Stimulated activated effector memory CD8-positive, alpha-beta T cell treated with anti-CD3 and anti-CD28 coated beads, Interleukin-12 subunit alpha, Interleukin-12 subunit beta, amount 100 ng/mL, for 72 hours (primary cell): Measurements from ENCODE around the gene B3GNT9.

Experiments used
- ATAC-seq: fragments of 150-1000 bp; cut with Tn5 transposase; 2 replicates; pipeline ENCODE4 v1.10.0; 2021
- DNase-seq, 2 donors: peaks; one replicate each; pipeline ENCODE4 v3.0.0; 2021 to 2022; ENCODE audit warnings: low spot score in 2 of 2
- H3K27ac Mint-ChIP-seq: one replicate; pipeline ENCODE4 v1.8.0; 2022; ENCODE audit warnings: mild to moderate bottlenecking, mixed read lengths
- H3K36me3 Mint-ChIP-seq: one replicate; pipeline ENCODE4 v1.8.0; 2022; ENCODE audit warnings: mild to moderate bottlenecking, mixed read lengths
- H3K4me1 Mint-ChIP-seq: one replicate; pipeline ENCODE4 v1.8.0; 2022; ENCODE audit warnings: mixed read lengths
- H3K4me3 Mint-ChIP-seq: one replicate; pipeline ENCODE4 v1.8.0; 2022; ENCODE audit warnings: mild to moderate bottlenecking, mixed read lengths
- H3K9me3 Mint-ChIP-seq: one replicate; pipeline ENCODE4 v1.8.0; 2022; ENCODE audit warnings: mixed read lengths

B3GNT9 gene

DNA sequence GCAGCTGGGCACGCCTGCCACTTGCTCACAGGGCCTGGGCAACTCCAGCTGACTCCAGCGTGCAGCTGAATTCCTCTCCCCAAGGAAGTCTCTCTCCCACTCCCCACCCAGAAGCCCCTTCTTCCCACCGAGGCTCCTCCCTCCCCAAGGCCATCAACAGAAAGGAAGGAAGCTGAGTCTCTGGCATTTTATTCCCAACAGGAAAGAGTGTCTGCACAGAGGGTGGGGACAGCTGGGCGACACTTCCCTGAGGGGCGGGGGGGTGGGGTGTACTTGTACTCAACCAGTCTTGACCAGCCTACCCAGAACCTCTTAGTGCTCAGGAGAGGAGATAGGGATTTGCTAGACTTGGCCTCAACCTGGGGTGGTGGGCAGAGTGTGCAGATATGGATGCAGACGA, 39.2 kb upstream of the B3GNT9 start, which contains the start of gene EXOC3L1:
EXOC3L1 (minus strand) TSS at position 96 of the 400 bp plus-strand sequence. CDS start 460 bp downstream, outside the sequence.
- no peaks in the 10 kb centered on the region for H3K9me3 Mint-ChIP-seq
- H3K4me1 Mint-ChIP-seq: peaks cover 40% of the 10 kb centered on the region
- H3K27ac Mint-ChIP-seq: peak within 1 kb of the TSS; percentile 86
- peak within 1 kb of the TSS; percentile 88 for H3K4me3 Mint-ChIP-seq
- ATAC-seq (no peak), DNase-seq (no peak)
- H3K36me3 Mint-ChIP-seq: peaks cover 27% of the 10 kb centered on the region

DNA sequence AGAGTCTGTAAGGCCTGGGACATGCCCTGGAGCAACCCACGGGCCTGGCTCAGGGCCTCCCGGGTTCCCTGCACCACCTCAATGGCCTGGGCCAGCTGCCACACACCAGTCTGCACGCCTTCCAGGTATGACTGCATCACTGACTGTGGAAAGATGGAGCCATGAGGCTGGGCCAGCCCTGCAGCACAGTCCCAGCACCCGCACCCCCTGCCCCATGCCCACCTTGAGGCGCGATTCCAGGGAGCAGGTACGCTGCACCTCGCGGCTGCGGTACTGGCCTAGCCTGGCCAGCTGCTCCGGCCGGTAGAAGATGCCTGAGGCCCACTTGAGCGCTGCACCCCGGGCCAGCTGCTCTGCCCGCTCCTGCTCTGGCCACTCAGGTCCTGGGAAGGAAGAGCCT, 38.0 kb upstream of the B3GNT9 start:
- H3K4me3 Mint-ChIP-seq: no peak overlapping the region
- peaks cover 17% of the 10 kb centered on the region for H3K36me3 Mint-ChIP-seq
- no peaks in the 10 kb centered on the region for H3K9me3 Mint-ChIP-seq
- peaks cover 37% of the 10 kb centered on the region for H3K4me1 Mint-ChIP-seq
- H3K27ac Mint-ChIP-seq: no peak overlapping the region
- DNase-seq (no peak), ATAC-seq (no peak)

GRCh38 chr16:67188323-67188722, 37.5 kb upstream of the B3GNT9 start:
- Mint-ChIP-seq H3K4me1 (peaks cover 32% of the 10 kb centered on the region), H3K36me3 (peaks cover 12% of the 10 kb centered on the region), H3K9me3 (no peaks in the 10 kb centered on the region), H3K4me3 (no peak overlapping the region), H3K27ac (no peak overlapping the region)
- ATAC-seq (no peak), DNase-seq (no peak)

GRCh38 chr16:67187175-67187890, 36.5 kb upstream of the B3GNT9 start:
- DNase-seq (no peak), ATAC-seq (no peak)
- H3K27ac Mint-ChIP-seq: no peak overlapping the region
- peaks cover 7% of the 10 kb centered on the region for H3K36me3 Mint-ChIP-seq
- peaks cover 24% of the 10 kb centered on the region for H3K4me1 Mint-ChIP-seq
- H3K9me3 Mint-ChIP-seq: no peaks in the 10 kb centered on the region
- no peak overlapping the region for H3K4me3 Mint-ChIP-seq

DNA sequence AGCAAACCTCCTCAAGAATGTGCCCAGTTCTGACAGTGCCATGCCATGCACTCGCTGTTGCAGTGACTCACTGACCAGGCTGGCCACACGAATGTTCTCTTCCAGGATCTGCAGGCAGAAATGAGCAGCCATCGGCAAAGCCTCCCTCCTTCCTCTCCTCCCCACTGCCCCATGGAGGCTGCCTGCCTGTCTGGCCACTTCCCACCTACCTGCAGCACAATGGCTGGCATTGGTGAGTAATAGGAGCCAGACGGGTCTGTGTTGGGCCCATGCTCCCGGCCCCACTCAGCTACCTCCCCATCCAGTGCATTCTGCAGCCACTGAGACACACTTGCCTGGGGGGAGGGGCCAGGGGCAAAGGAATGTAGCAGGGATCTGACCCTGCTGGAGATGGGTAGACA, 35.8 kb upstream of the B3GNT9 start:
- H3K4me3 Mint-ChIP-seq: no peak overlapping the region
- no peak overlapping the region for H3K27ac Mint-ChIP-seq
- H3K4me1 Mint-ChIP-seq: peaks cover 20% of the 10 kb centered on the region

GRCh38 chr16:67185651-67186134, 34.9 kb upstream of the B3GNT9 start:
- Mint-ChIP-seq H3K4me3 (no peak overlapping the region), H3K9me3 (no peaks in the 10 kb centered on the region), H3K36me3 (peaks cover 7% of the 10 kb centered on the region), H3K27ac (peak overlapping the region; percentile 52), H3K4me1 (peaks cover 15% of the 10 kb centered on the region)
- no peak for DNase-seq
- no peak for ATAC-seq

More for the DNA sequence above, 35.8 kb upstream of the B3GNT9 start:
- no peaks in the 10 kb centered on the region for H3K9me3 Mint-ChIP-seq
- no peak for ATAC-seq
- DNase-seq: no peak
- peaks cover 7% of the 10 kb centered on the region for H3K36me3 Mint-ChIP-seq

DNA sequence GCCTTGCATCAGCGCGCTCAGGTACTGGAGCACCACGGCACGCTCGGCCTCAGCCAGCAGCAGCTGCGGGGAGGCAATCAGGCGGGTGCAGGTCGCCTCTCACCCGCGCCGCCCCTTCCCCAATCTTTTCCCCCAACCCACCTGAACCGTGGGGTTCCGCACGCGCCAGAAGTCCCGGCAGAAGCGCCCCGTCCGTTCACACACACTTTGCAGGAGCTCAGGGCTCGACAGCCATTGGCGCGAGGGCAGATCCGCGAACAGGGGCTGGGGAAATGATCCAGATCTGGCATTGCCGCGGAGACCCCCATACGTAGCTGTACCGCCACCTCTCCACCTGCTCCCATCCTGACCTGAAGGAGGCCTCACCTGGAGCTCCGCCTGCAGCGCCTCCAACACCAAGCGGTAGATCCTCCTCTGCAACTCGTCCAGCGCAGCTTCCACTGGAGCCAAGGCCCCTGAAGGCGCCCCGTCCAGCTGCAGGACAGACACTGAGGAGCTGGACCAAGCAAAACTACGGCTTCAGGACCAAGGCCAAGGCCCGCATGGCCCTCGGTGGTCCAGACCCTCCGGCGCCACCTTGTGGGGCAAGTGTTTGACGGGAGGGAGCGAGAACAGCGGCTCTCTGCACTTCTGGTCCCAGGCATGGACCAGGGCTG, 34.3 kb upstream of the B3GNT9 start:
- DNase-seq (peak; percentile 89 to 95), ATAC-seq (peak; percentile 46)
- Mint-ChIP-seq H3K4me1 (peaks cover 15% of the 10 kb centered on the region), H3K27ac (peak overlapping the region; percentile 52), H3K4me3 (no peak overlapping the region), H3K36me3 (peaks cover 7% of the 10 kb centered on the region), H3K9me3 (no peaks in the 10 kb centered on the region)

DNA sequence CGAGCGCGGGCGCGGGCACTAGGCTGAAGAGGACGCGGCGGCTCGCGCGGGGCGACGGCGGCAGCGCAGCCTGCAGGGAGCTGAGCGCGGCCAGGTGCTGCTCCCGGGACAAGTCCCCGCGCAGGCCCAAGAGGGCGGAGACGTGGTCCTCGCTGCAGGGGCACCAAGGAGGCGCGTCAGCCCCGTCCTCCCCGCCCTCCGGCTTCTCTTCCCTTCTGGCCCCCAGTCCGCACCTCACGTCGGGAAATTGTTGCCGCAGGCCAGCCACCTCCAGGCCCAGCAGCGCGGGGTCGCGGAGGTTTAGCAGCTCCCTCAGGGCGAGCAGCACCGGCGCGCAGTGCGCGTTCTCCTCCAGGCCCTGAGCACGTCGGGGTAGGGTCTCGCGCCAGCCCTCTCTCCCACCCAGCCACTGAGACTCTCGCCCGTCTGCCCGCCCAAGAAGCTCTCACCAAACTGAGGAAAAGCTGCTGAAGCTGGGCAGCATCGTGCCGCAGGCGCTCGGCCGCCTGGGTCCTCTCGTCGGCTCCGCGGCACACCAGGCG, 33.7 kb upstream of the B3GNT9 start:
- H3K27ac Mint-ChIP-seq: no peak overlapping the region
- peaks cover 11% of the 10 kb centered on the region for H3K36me3 Mint-ChIP-seq
- H3K4me3 Mint-ChIP-seq: no peak overlapping the region
- peaks cover 17% of the 10 kb centered on the region for H3K4me1 Mint-ChIP-seq
- no peak for DNase-seq
- ATAC-seq: peak; percentile 3
- H3K9me3 Mint-ChIP-seq: no peaks in the 10 kb centered on the region

GRCh38 chr16:67183627-67184452, 33.0 kb upstream of the B3GNT9 start, which contains the start of gene MATCAP1:
Gene MATCAP1 (minus strand): TSS chr16:67183963. CDS start chr16:67180610, 3,353 bp downstream.
- Mint-ChIP-seq H3K36me3 (peaks cover 17% of the 10 kb centered on the region), H3K4me3 (no peak within 1 kb of the TSS), H3K27ac (no peak within 1 kb of the TSS), H3K9me3 (no peaks in the 10 kb centered on the region), H3K4me1 (peaks cover 24% of the 10 kb centered on the region)
- peak; percentile 94 for ATAC-seq
- peak; percentile 91 to 97 for DNase-seq

GRCh38 chr16:67183284-67183626, 32.5 kb upstream of the B3GNT9 start:
- H3K4me3 Mint-ChIP-seq: no peak overlapping the region
- no peaks in the 10 kb centered on the region for H3K9me3 Mint-ChIP-seq
- no peak overlapping the region for H3K27ac Mint-ChIP-seq

GRCh38 chr16:67182288-67182687, 31.5 kb upstream of the B3GNT9 start:
- Mint-ChIP-seq H3K9me3 (no peaks in the 10 kb centered on the region), H3K4me3 (no peak overlapping the region), H3K4me1 (peaks cover 39% of the 10 kb centered on the region), H3K27ac (no peak overlapping the region), H3K36me3 (peaks cover 31% of the 10 kb centered on the region)
- ATAC-seq (no peak), DNase-seq (no peak)

More at GRCh38 chr16:67183284-67183626, 32.5 kb upstream of the B3GNT9 start:
- H3K36me3 Mint-ChIP-seq: peaks cover 23% of the 10 kb centered on the region
- peaks cover 29% of the 10 kb centered on the region for H3K4me1 Mint-ChIP-seq
- DNase-seq (no peak), ATAC-seq (no peak)

- DNase-seq (no peak), ATAC-seq (no peak)
- H3K4me1 Mint-ChIP-seq: peaks cover 47% of the 10 kb centered on the region
These were observed 30.5 kb upstream of the B3GNT9 start for GRCh38 chr16:67181346-67181745.

DNA sequence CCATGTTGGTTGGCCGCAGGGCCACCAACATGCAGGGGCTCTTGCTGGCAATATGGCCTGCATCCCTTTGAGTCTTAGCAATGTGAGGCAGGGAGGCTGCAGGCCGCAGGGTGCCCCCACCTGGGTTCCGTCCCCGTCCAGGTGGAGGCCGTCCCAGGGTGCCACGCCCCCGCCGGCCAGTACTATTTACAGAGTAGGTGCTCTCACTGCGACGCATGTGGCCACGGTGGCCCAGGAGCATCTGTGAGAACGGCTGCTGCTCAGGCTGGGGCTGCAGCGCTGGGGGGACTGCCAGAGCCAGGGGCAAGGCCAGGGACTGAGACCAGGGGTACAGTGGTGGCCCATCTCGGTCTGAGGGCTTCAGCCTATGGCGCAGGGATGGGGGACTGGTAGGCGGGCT, 29.4 kb upstream of the B3GNT9 start:
- peak overlapping the region; percentile 95 for H3K4me3 Mint-ChIP-seq
- H3K27ac Mint-ChIP-seq: no peak overlapping the region
- peaks cover 49% of the 10 kb centered on the region for H3K36me3 Mint-ChIP-seq
- peaks cover 53% of the 10 kb centered on the region for H3K4me1 Mint-ChIP-seq
- ATAC-seq (no peak), DNase-seq (no peak)
- H3K9me3 Mint-ChIP-seq: no peaks in the 10 kb centered on the region

More at GRCh38 chr16:67181346-67181745, 30.5 kb upstream of the B3GNT9 start:
- peaks cover 41% of the 10 kb centered on the region for H3K36me3 Mint-ChIP-seq
- no peak overlapping the region for H3K27ac Mint-ChIP-seq
- H3K4me3 Mint-ChIP-seq: no peak overlapping the region
- H3K9me3 Mint-ChIP-seq: no peaks in the 10 kb centered on the region

DNA sequence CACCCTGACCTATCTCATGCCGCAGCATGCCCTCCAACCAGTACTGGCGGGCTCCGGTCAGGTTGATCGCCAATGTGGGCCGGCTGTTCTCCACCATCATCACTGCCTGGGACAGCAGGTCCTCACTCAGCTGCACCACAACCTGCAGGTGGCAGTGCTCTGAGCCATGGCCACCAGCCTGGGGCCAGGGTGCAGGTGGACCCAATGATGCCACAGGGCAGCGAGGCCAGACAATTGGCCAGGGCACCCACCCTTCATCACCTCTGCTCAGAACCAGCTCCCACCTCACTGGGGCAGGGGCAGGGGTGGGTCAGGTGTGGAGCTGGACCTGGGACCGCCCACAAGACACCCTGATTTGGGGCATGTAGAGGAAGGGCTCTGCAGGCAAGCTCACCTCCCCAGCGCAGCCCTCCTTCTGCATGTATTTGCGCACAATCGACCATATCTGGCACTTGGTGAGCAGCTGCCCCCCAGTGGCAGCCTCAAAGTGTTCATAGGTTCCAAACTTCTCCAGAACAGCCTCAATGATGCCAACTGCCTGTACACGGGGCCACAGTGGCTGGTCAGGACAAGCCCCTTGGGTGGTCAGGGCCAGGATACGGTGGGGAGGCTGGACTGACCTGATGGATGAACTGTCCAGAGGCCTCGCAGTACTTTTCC, 28.8 kb upstream of the B3GNT9 start:
- peaks cover 53% of the 10 kb centered on the region for H3K4me1 Mint-ChIP-seq
- ATAC-seq (no peak), DNase-seq (no peak)
- peak overlapping the region; percentile 95 for H3K4me3 Mint-ChIP-seq
- peaks cover 52% of the 10 kb centered on the region for H3K36me3 Mint-ChIP-seq
- H3K9me3 Mint-ChIP-seq: no peaks in the 10 kb centered on the region
- H3K27ac Mint-ChIP-seq: no peak overlapping the region
